Posterior vena cava (tissue), 2 donors: ENCODE measurements around the gene MRPS6. TPM values are rescaled to one million over a fixed set of nuclear protein-coding genes. Genes with fewer than 3 reads are reported as not detected.

Experiments used
- DNase-seq: peaks from one replicate; pipeline ENCODE4 v3.0.0-alpha.2; 2020; ENCODE audit warnings: low spot score
- intact Hi-C, 2 donors: fragments of 100-400 bp; cut with DNase I; formaldehyde crosslinking; loops; one replicate each; pipeline versions ENCODE4 v1.14.1 to v1.14.2; 2022 to 2023
- total RNA-seq, 2 donors: library from RNA; stranded (reverse); fragmentation: NEBNext Ultra II Directional; extraction: Animal tissue kit (Norgen Biotek cat#: 25700); gene quantifications; one replicate each; pipeline ENCODE4 v1.2.1, GENCODE V29; 2021
- donor health status: DM: yes; HTN: yes; CAD: no.
- donor health status: DM: yes; HTN: yes; CAD: no.

MRPS6 gene
- total RNA-seq, 2 donors from 2014 or later = 45.8 to 64.0 TPM

GRCh38 chr21:34126691-34127090, 53.3 kb downstream of the MRPS6 start:
- DNase-seq = no peak
- intact Hi-C loops = no loop called here

GRCh38 chr21:34128124-34128523, 54.7 kb downstream of the MRPS6 start:
- intact Hi-C loops = no loop called here
- no peak for DNase-seq

GRCh38 chr21:34128674-34129038, 55.3 kb downstream of the MRPS6 start:
- intact Hi-C loops = no loop called here
- no peak for DNase-seq

GRCh38 chr21:34129039-34129891, 55.9 kb downstream of the MRPS6 start:
- no peak for DNase-seq
- intact Hi-C loops = no loop called here

- DNase-seq = no peak
- intact Hi-C loops = no loop called here
Measured at GRCh38 chr21:34129901-34130715, 56.7 kb downstream of the MRPS6 start.

- DNase-seq = no peak
- intact Hi-C loops = no loop called here
Measured at GRCh38 chr21:34130716-34130985, 57.3 kb downstream of the MRPS6 start.

- intact Hi-C loops = no loop called here
- no peak for DNase-seq
Measured at GRCh38 chr21:34131586-34131985, 58.2 kb downstream of the MRPS6 start.

- DNase-seq = no peak
- intact Hi-C loops = loop anchor here in 1 of 2 donors (2.0 kb wide), 1 partner anchor 71 kb away; no protein-coding TSS in a partner anchor
Measured at GRCh38 chr21:34132202-34132601, 58.8 kb downstream of the MRPS6 start.

GRCh38 chr21:34132926-34133325, 59.5 kb downstream of the MRPS6 start:
- no peak for DNase-seq
- intact Hi-C loops = loop anchor here in 1 of 2 donors (2.0 kb wide), 1 partner anchor 70 kb away; no protein-coding TSS in a partner anchor

- no peak for DNase-seq
- intact Hi-C loops = loop anchor here in 1 of 2 donors (2.0 kb wide), 1 partner anchor 69 kb away; no protein-coding TSS in a partner anchor
Measured at GRCh38 chr21:34133392-34133791, 60.0 kb downstream of the MRPS6 start.

GRCh38 chr21:34133802-34134201, 60.4 kb downstream of the MRPS6 start:
- intact Hi-C loops = loop anchor here in 1 of 2 donors (2.0 kb wide), 1 partner anchor 69 kb away; no protein-coding TSS in a partner anchor

GRCh38 chr21:34135330-34135729, 62.0 kb downstream of the MRPS6 start:
- intact Hi-C loops = no loop called here
- DNase-seq = no peak

More at GRCh38 chr21:34133802-34134201, 60.4 kb downstream of the MRPS6 start:
- no peak for DNase-seq

- intact Hi-C loops = no loop called here
- DNase-seq = no peak
Measured at GRCh38 chr21:34141373-34141772, 68.0 kb downstream of the MRPS6 start.

- no peak for DNase-seq
- intact Hi-C loops = no loop called here
Measured at GRCh38 chr21:34143685-34144182, 70.4 kb downstream of the MRPS6 start.

GRCh38 chr21:34144224-34144623, 70.8 kb downstream of the MRPS6 start:
- intact Hi-C loops = no loop called here
- DNase-seq = no peak

GRCh38 chr21:34147792-34148418, 74.5 kb downstream of the MRPS6 start:
- DNase-seq = no peak
- intact Hi-C loops = no loop called here

GRCh38 chr21:34148419-34148804, 75.0 kb downstream of the MRPS6 start:
- intact Hi-C loops = no loop called here

GRCh38 chr21:34148826-34149558, 75.6 kb downstream of the MRPS6 start:
- intact Hi-C loops = no loop called here
- no peak for DNase-seq

More at GRCh38 chr21:34148419-34148804, 75.0 kb downstream of the MRPS6 start:
- DNase-seq = no peak

GRCh38 chr21:34152500-34152899, 79.1 kb downstream of the MRPS6 start:
- no peak for DNase-seq
- intact Hi-C loops = no loop called here
